ENCODE measurements around the gene LRIT1.

LRIT1 gene

GRCh38 chr10:84258034-84258695, 16.8 kb upstream of the LRIT1 start:
- Histone ChIP-seq H3K9ac (ENCODE audit: low read depth, low read length, poor library complexity) (no peak overlapping the region), H3K79me1 (ENCODE audit: low read depth, low read length) (no peaks in the 10 kb centered on the region)
- WGBS, 2 donors (ENCODE audit: extremely low coverage in 2 of 2, insufficient read length in 2 of 2, insufficient replicate concordance in 1 of 2): no CpG with 5 or more reads among the region's 7 CpGs

DNA sequence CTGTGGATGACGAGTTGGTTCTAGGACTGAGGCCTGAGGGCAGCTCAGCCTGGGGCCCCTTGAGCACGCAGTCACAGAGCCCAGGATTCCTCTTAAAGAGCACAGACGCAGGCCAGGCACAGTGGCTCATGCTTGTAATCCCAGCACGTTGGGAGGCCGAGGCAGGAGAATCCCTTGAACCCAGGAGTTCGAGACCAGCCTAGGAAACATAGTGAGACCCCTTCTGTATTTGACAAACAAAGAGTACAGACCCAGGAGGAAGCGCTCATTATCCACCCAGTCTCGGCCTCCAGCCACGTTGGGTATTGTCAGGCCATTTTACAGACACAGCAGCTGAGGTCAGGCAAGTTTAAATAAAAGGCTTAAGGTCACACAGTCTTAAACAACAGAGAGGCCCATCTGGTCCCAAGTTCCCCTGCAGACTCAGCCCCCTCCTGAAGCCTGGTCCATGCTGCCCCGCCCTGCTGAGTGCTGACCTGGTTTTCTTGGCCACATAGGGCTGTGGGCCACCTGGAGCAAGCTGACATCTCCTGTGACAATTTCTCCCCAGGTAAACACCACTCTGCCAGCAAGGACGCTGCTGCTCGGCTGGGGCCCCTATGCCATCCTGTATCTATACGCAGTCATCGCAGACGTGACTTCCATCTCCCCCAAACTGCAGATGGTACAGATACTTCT, 16.1 kb upstream of the LRIT1 start:
- Histone ChIP-seq H3K4me1 (ENCODE audit: control insufficient read depth in 2 of 2, insufficient read depth in 1 of 2, low read depth in 1 of 2, low read length in 2 of 2) (peaks cover 0 to 2% of the 10 kb centered on the region in 2 donors), H3K79me1 (ENCODE audit: low read depth, low read length) (no peaks in the 10 kb centered on the region), H2AFZ (ENCODE audit: low read length) (no peak overlapping the region), H3K27ac (replicated peaks; ENCODE audit: low read length) (no peak overlapping the region), H2BK12ac (ENCODE audit: low read length) (no peak overlapping the region), H2BK15ac (ENCODE audit: low read length) (no peak overlapping the region), H2AK5ac (ENCODE audit: low read depth, low read length) (no peak overlapping the region), H3K27me3 (ENCODE audit: control insufficient read depth in 3 of 3, insufficient read depth in 3 of 3, low read depth in 1 of 3, low read length in 3 of 3) (peaks cover 0 to 19% (median 3%) of the 10 kb centered on the region in 3 experiments), H3K36me3 (replicated peaks in 1 of 2; ENCODE audit: control insufficient read depth in 2 of 2, insufficient read depth in 2 of 2, low read length in 2 of 2) (no peaks in the 10 kb centered on the region), H3K23ac (ENCODE audit: low read depth, low read length, poor library complexity) (peak overlapping the region; percentile 8), H3K4ac (ENCODE audit: low read length) (no peak overlapping the region), H2BK120ac (ENCODE audit: low read depth, low read length) (no peak overlapping the region), H4K8ac (ENCODE audit: low read depth, low read length) (no peak overlapping the region), H3K4me2 (ENCODE audit: insufficient read depth, low read length, poor library complexity, severe bottlenecking) (no peak overlapping the region), H3K9me3 (replicated peaks in 1 of 2; ENCODE audit: control insufficient read depth in 2 of 2, insufficient read depth in 1 of 2, low read depth in 1 of 2, low read length in 2 of 2) (no peaks in the 10 kb centered on the region), H3K4me3 (ENCODE audit: low read length in 2 of 2) (no peak overlapping the region), H3K18ac (ENCODE audit: low read length) (peak overlapping the region; percentile 54), H3K9ac (ENCODE audit: low read depth, low read length, poor library complexity) (no peak overlapping the region), H2BK5ac (ENCODE audit: low read length) (peak overlapping the region; percentile 16), H4K91ac (ENCODE audit: low read depth, low read length, poor library complexity) (no peak overlapping the region), H3K14ac (ENCODE audit: low read length) (no peak overlapping the region)
- no CpG with 5 or more reads among the region's 15 CpGs for WGBS, 2 donors (ENCODE audit: extremely low coverage in 2 of 2, insufficient read length in 2 of 2, insufficient replicate concordance in 1 of 2)
- no peak for DNase-seq (ENCODE audit: low spot score)

More at GRCh38 chr10:84258034-84258695, 16.8 kb upstream of the LRIT1 start:
- no peak overlapping the region for H2BK120ac ChIP-seq (ENCODE audit: low read depth, low read length)
- H2AK5ac ChIP-seq (ENCODE audit: low read depth, low read length): peak overlapping the region; percentile 94
- H3K36me3 ChIP-seq (replicated peaks in 1 of 2; ENCODE audit: control insufficient read depth in 2 of 2, insufficient read depth in 2 of 2, low read length in 2 of 2): no peaks in the 10 kb centered on the region
- peak overlapping the region; percentile 69 for H2BK15ac ChIP-seq (ENCODE audit: low read length)
- H3K4me2 ChIP-seq (ENCODE audit: insufficient read depth, low read length, poor library complexity, severe bottlenecking): no peak overlapping the region
- H3K4me3 ChIP-seq (ENCODE audit: low read length in 2 of 2): no peak overlapping the region
- no peak overlapping the region for H4K8ac ChIP-seq (ENCODE audit: low read depth, low read length)
- H3K23ac ChIP-seq (ENCODE audit: low read depth, low read length, poor library complexity): no peak overlapping the region
- H3K9me3 ChIP-seq (replicated peaks in 1 of 2; ENCODE audit: control insufficient read depth in 2 of 2, insufficient read depth in 1 of 2, low read depth in 1 of 2, low read length in 2 of 2): no peaks in the 10 kb centered on the region
- H3K14ac ChIP-seq (ENCODE audit: low read length): no peak overlapping the region
- no peak overlapping the region for H2BK5ac ChIP-seq (ENCODE audit: low read length)
- peaks cover 0 to 2% of the 10 kb centered on the region in 2 donors for H3K4me1 ChIP-seq (ENCODE audit: control insufficient read depth in 2 of 2, insufficient read depth in 1 of 2, low read depth in 1 of 2, low read length in 2 of 2)
- H3K4ac ChIP-seq (ENCODE audit: low read length): peak overlapping the region; percentile 10
- peaks cover 0 to 23% (median 3%) of the 10 kb centered on the region in 3 experiments for H3K27me3 ChIP-seq (ENCODE audit: control insufficient read depth in 3 of 3, insufficient read depth in 3 of 3, low read depth in 1 of 3, low read length in 3 of 3)
- no peak overlapping the region for H3K27ac ChIP-seq (replicated peaks; ENCODE audit: low read length)
- H4K91ac ChIP-seq (ENCODE audit: low read depth, low read length, poor library complexity): peak overlapping the region; percentile 81
- no peak for DNase-seq (ENCODE audit: low spot score)
- peak overlapping the region; percentile 51 for H3K18ac ChIP-seq (ENCODE audit: low read length)
- H2AFZ ChIP-seq (ENCODE audit: low read length): no peak overlapping the region
- H2BK12ac ChIP-seq (ENCODE audit: low read length): peak overlapping the region; percentile 93

GRCh38 chr10:84256510-84257342, 15.4 kb upstream of the LRIT1 start:
- WGBS, 2 donors (ENCODE audit: extremely low coverage in 2 of 2, insufficient read length in 2 of 2, insufficient replicate concordance in 1 of 2): no CpG with 5 or more reads among the region's 35 CpGs
- Histone ChIP-seq H2BK15ac (ENCODE audit: low read length) (peak overlapping the region; percentile 19), H2AFZ (ENCODE audit: low read length) (no peak overlapping the region), H4K91ac (ENCODE audit: low read depth, low read length, poor library complexity) (no peak overlapping the region), H2BK12ac (ENCODE audit: low read length) (peak overlapping the region; percentile 33), H3K27ac (replicated peaks; ENCODE audit: low read length) (no peak overlapping the region), H4K8ac (ENCODE audit: low read depth, low read length) (no peak overlapping the region), H3K18ac (ENCODE audit: low read length) (peak overlapping the region; percentile 88), H3K9ac (ENCODE audit: low read depth, low read length, poor library complexity) (no peak overlapping the region), H3K79me1 (ENCODE audit: low read depth, low read length) (no peaks in the 10 kb centered on the region), H3K4me3 (ENCODE audit: low read length in 2 of 2) (no peak overlapping the region), H3K9me3 (replicated peaks in 1 of 2; ENCODE audit: control insufficient read depth in 2 of 2, insufficient read depth in 1 of 2, low read depth in 1 of 2, low read length in 2 of 2) (no peaks in the 10 kb centered on the region), H2BK5ac (ENCODE audit: low read length) (no peak overlapping the region), H3K14ac (ENCODE audit: low read length) (no peak overlapping the region), H3K23ac (ENCODE audit: low read depth, low read length, poor library complexity) (peak overlapping the region; percentile 8), H3K4me1 (ENCODE audit: control insufficient read depth in 2 of 2, insufficient read depth in 1 of 2, low read depth in 1 of 2, low read length in 2 of 2) (peaks cover 0 to 2% of the 10 kb centered on the region in 2 donors), H3K27me3 (ENCODE audit: control insufficient read depth in 3 of 3, insufficient read depth in 3 of 3, low read depth in 1 of 3, low read length in 3 of 3) (peaks cover 0 to 14% (median 3%) of the 10 kb centered on the region in 3 experiments), H3K4me2 (ENCODE audit: insufficient read depth, low read length, poor library complexity, severe bottlenecking) (no peak overlapping the region), H2AK5ac (ENCODE audit: low read depth, low read length) (no peak overlapping the region), H2BK120ac (ENCODE audit: low read depth, low read length) (no peak overlapping the region), H3K36me3 (replicated peaks in 1 of 2; ENCODE audit: control insufficient read depth in 2 of 2, insufficient read depth in 2 of 2, low read length in 2 of 2) (no peaks in the 10 kb centered on the region), H3K4ac (ENCODE audit: low read length) (no peak overlapping the region)
- peak; percentile 52 for DNase-seq (ENCODE audit: low spot score)

Data from neuronal stem cell (in vitro differentiated cells).